ENCODE measurements around the gene ADARB2.

The ADARB2 gene

GRCh38 chr10:1613511-1613910 is 123.8 kb downstream of the ADARB2 start:
- no peak overlapping the region for H2AFZ ChIP-seq (ENCODE audit: low read length, unreplicated experiment)
- H3K4me3 ChIP-seq (ENCODE audit: low read depth, low read length): no peak overlapping the region
- H3K27me3 ChIP-seq (ENCODE audit: insufficient read depth, low read length): no peaks in the 10 kb centered on the region
- no peak overlapping the region for H3K27ac ChIP-seq (ENCODE audit: low read depth, low read length)
- no peaks in the 10 kb centered on the region for H3K79me2 ChIP-seq (ENCODE audit: control insufficient read depth, insufficient read depth, low read length, unreplicated experiment)
- no peaks in the 10 kb centered on the region for H3K36me3 ChIP-seq (ENCODE audit: insufficient read depth, low read length)
- no peaks in the 10 kb centered on the region for H3K4me1 ChIP-seq (ENCODE audit: control insufficient read depth, insufficient read depth, low read length, unreplicated experiment)

GRCh38 chr10:1612908-1613307 is 124.4 kb downstream of the ADARB2 start:
- no peaks in the 10 kb centered on the region for H3K4me1 ChIP-seq (ENCODE audit: control insufficient read depth, insufficient read depth, low read length, unreplicated experiment)
- no peak overlapping the region for H3K4me3 ChIP-seq (ENCODE audit: low read depth, low read length)
- no peaks in the 10 kb centered on the region for H3K36me3 ChIP-seq (ENCODE audit: insufficient read depth, low read length)
- no peaks in the 10 kb centered on the region for H3K27me3 ChIP-seq (ENCODE audit: insufficient read depth, low read length)
- H3K79me2 ChIP-seq (ENCODE audit: control insufficient read depth, insufficient read depth, low read length, unreplicated experiment): no peaks in the 10 kb centered on the region
- no peak overlapping the region for H3K27ac ChIP-seq (ENCODE audit: low read depth, low read length)
- no peak overlapping the region for H2AFZ ChIP-seq (ENCODE audit: low read length, unreplicated experiment)

GRCh38 chr10:1611936-1612550 is 125.3 kb downstream of the ADARB2 start:
- Histone ChIP-seq H2AFZ (ENCODE audit: low read length, unreplicated experiment) (no peak overlapping the region), H3K27ac (ENCODE audit: low read depth, low read length) (no peak overlapping the region), H3K36me3 (ENCODE audit: insufficient read depth, low read length) (no peaks in the 10 kb centered on the region), H3K27me3 (ENCODE audit: insufficient read depth, low read length) (no peaks in the 10 kb centered on the region), H3K4me3 (ENCODE audit: low read depth, low read length) (no peak overlapping the region), H3K4me1 (ENCODE audit: control insufficient read depth, insufficient read depth, low read length, unreplicated experiment) (no peaks in the 10 kb centered on the region), H3K79me2 (ENCODE audit: control insufficient read depth, insufficient read depth, low read length, unreplicated experiment) (no peaks in the 10 kb centered on the region)

- Histone ChIP-seq H3K4me3 (ENCODE audit: low read depth, low read length) (no peak overlapping the region), H3K27ac (ENCODE audit: low read depth, low read length) (no peak overlapping the region), H3K36me3 (ENCODE audit: insufficient read depth, low read length) (no peaks in the 10 kb centered on the region), H3K79me2 (ENCODE audit: control insufficient read depth, insufficient read depth, low read length, unreplicated experiment) (no peaks in the 10 kb centered on the region), H3K4me1 (ENCODE audit: control insufficient read depth, insufficient read depth, low read length, unreplicated experiment) (no peaks in the 10 kb centered on the region), H3K27me3 (ENCODE audit: insufficient read depth, low read length) (no peaks in the 10 kb centered on the region), H2AFZ (ENCODE audit: low read length, unreplicated experiment) (no peak overlapping the region)
Observed at GRCh38 chr10:1610986-1611770, 126.1 kb downstream of the ADARB2 start.

- Histone ChIP-seq H3K36me3 (ENCODE audit: insufficient read depth, low read length) (no peaks in the 10 kb centered on the region), H2AFZ (ENCODE audit: low read length, unreplicated experiment) (no peak overlapping the region), H3K27me3 (ENCODE audit: insufficient read depth, low read length) (no peaks in the 10 kb centered on the region), H3K79me2 (ENCODE audit: control insufficient read depth, insufficient read depth, low read length, unreplicated experiment) (no peaks in the 10 kb centered on the region), H3K27ac (ENCODE audit: low read depth, low read length) (no peak overlapping the region), H3K4me1 (ENCODE audit: control insufficient read depth, insufficient read depth, low read length, unreplicated experiment) (no peaks in the 10 kb centered on the region), H3K4me3 (ENCODE audit: low read depth, low read length) (no peak overlapping the region)
Observed at GRCh38 chr10:1609648-1609970, 127.7 kb downstream of the ADARB2 start.

GRCh38 chr10:1608851-1609647 is 128.3 kb downstream of the ADARB2 start:
- Histone ChIP-seq H2AFZ (ENCODE audit: low read length, unreplicated experiment) (no peak overlapping the region), H3K36me3 (ENCODE audit: insufficient read depth, low read length) (no peaks in the 10 kb centered on the region), H3K27ac (ENCODE audit: low read depth, low read length) (no peak overlapping the region), H3K79me2 (ENCODE audit: control insufficient read depth, insufficient read depth, low read length, unreplicated experiment) (no peaks in the 10 kb centered on the region), H3K27me3 (ENCODE audit: insufficient read depth, low read length) (no peaks in the 10 kb centered on the region), H3K4me3 (ENCODE audit: low read depth, low read length) (no peak overlapping the region), H3K4me1 (ENCODE audit: control insufficient read depth, insufficient read depth, low read length, unreplicated experiment) (no peaks in the 10 kb centered on the region)

GRCh38 chr10:1608408-1608807 is 128.9 kb downstream of the ADARB2 start:
- H3K4me1 ChIP-seq (ENCODE audit: control insufficient read depth, insufficient read depth, low read length, unreplicated experiment): no peaks in the 10 kb centered on the region
- no peaks in the 10 kb centered on the region for H3K27me3 ChIP-seq (ENCODE audit: insufficient read depth, low read length)
- H3K79me2 ChIP-seq (ENCODE audit: control insufficient read depth, insufficient read depth, low read length, unreplicated experiment): no peaks in the 10 kb centered on the region
- H2AFZ ChIP-seq (ENCODE audit: low read length, unreplicated experiment): no peak overlapping the region
- no peaks in the 10 kb centered on the region for H3K36me3 ChIP-seq (ENCODE audit: insufficient read depth, low read length)
- no peak overlapping the region for H3K27ac ChIP-seq (ENCODE audit: low read depth, low read length)
- no peak overlapping the region for H3K4me3 ChIP-seq (ENCODE audit: low read depth, low read length)

DNA sequence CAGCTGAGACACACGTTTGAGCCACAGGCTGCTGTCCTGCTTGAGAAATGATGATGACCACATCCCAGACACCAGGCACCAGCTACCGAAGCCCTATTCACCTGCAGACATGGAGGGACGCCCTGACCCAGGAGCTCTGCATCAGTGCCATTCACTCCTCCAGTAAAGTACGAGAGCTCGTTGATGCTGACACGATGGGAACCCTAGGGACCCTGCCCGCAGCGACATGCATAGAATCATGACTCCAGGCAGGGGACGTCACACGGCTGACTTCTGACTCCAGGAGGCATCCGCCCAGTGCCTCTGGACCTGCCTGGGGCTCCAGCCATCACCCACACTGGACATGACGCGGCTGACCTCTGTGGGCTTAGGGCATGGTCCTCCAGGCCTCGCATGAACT is 129.9 kb downstream of the ADARB2 start:
- H3K79me2 ChIP-seq (ENCODE audit: control insufficient read depth, insufficient read depth, low read length, unreplicated experiment): no peaks in the 10 kb centered on the region
- H3K27me3 ChIP-seq (ENCODE audit: insufficient read depth, low read length): no peaks in the 10 kb centered on the region
- no peaks in the 10 kb centered on the region for H3K4me1 ChIP-seq (ENCODE audit: control insufficient read depth, insufficient read depth, low read length, unreplicated experiment)
- H3K27ac ChIP-seq (ENCODE audit: low read depth, low read length): no peak overlapping the region
- no peaks in the 10 kb centered on the region for H3K36me3 ChIP-seq (ENCODE audit: insufficient read depth, low read length)
- no peak overlapping the region for H3K4me3 ChIP-seq (ENCODE audit: low read depth, low read length)
- no peak overlapping the region for H2AFZ ChIP-seq (ENCODE audit: low read length, unreplicated experiment)

DNA sequence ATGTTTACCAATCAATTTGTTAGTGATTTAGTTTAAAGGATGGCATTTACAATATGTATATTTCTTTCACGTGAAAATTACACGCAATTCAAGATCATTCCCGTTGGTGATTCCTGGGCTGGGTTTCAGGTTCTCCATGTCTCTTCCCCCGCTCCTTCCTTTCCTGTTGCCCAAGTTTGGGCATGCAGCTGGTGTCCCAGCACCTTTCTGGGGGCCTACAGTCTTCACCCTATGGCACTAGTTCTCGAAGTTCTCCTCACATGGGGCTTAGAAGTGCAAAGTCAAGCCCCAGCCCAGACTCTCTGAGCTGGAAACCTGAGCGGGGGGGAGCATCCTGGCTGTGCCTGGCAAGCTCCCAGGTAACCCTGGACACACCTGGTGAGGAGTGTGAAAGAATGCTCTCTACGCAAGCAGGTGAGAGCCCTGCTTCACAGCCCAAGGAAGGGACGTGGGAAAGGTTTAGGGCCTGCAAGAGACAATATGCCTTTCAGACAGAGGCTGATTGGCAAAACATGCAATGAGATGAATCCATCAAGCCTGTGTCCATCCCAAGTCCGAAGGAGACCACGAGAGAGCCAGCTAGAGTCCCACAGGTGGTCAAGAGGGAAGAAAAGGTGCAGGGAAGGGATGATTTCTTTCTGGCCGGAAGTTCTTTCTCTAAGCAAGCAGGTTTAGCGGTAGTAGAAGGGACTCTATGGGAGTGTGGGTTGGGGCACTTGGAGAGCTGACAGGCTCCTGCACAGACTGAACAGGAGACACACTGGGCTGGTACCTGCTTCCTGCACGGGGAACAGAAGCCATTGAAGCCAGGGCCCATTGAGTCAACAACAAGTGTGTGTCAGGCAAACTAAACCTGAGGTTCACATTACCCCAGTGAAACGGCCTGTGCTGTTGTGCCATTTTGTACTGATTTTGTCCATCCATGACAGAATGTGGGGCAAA is 131.1 kb downstream of the ADARB2 start:
- H3K4me1 ChIP-seq (ENCODE audit: control insufficient read depth, insufficient read depth, low read length, unreplicated experiment): no peaks in the 10 kb centered on the region
- H3K27me3 ChIP-seq (ENCODE audit: insufficient read depth, low read length): no peaks in the 10 kb centered on the region
- H3K36me3 ChIP-seq (ENCODE audit: insufficient read depth, low read length): no peaks in the 10 kb centered on the region
- H3K27ac ChIP-seq (ENCODE audit: low read depth, low read length): no peak overlapping the region
- no peak overlapping the region for H3K4me3 ChIP-seq (ENCODE audit: low read depth, low read length)
- no peak overlapping the region for H2AFZ ChIP-seq (ENCODE audit: low read length, unreplicated experiment)
- H3K79me2 ChIP-seq (ENCODE audit: control insufficient read depth, insufficient read depth, low read length, unreplicated experiment): no peaks in the 10 kb centered on the region

- no peak overlapping the region for H2AFZ ChIP-seq (ENCODE audit: low read length, unreplicated experiment)
- no peaks in the 10 kb centered on the region for H3K4me1 ChIP-seq (ENCODE audit: control insufficient read depth, insufficient read depth, low read length, unreplicated experiment)
- H3K27me3 ChIP-seq (ENCODE audit: insufficient read depth, low read length): no peaks in the 10 kb centered on the region
- no peak overlapping the region for H3K27ac ChIP-seq (ENCODE audit: low read depth, low read length)
- no peaks in the 10 kb centered on the region for H3K36me3 ChIP-seq (ENCODE audit: insufficient read depth, low read length)
- no peaks in the 10 kb centered on the region for H3K79me2 ChIP-seq (ENCODE audit: control insufficient read depth, insufficient read depth, low read length, unreplicated experiment)
- H3K4me3 ChIP-seq (ENCODE audit: low read depth, low read length): no peak overlapping the region
Observed at GRCh38 chr10:1605121-1605520, 132.2 kb downstream of the ADARB2 start.
